Posterior cingulate gyrus (tissue), 11 donors: ENCODE results near the gene TSPOAP1.
"Not testable (repeated sequence)": the region's sequence is repeated elsewhere in the genome, so short reads cannot be mapped to it uniquely, and the experiment has no call there.

Source experiments
- DNase-seq, 10 donors: peaks; one replicate each; pipeline versions ENCODE4 v3.0.0 to v3.0.0-alpha.2; 2020 to 2021; ENCODE audit warnings: mixed read lengths in 3 of 10
- intact Hi-C: fragments of 100-400 bp; cut with DNase I; formaldehyde crosslinking; loops from one replicate; pipeline ENCODE4 v1.15.1; 2023

TSPOAP1 gene

GRCh38 chr17:58341136-58341860 lies 12.7 kb upstream of the TSPOAP1 start:
- DNase-seq: peak in 3 of 10 donors; percentile 9 to 46 (median 20)
- intact Hi-C loops: not testable (repeated sequence)

- intact Hi-C loops: no loop called here
Observed at GRCh38 chr17:58340405-58340876, 11.8 kb upstream of the TSPOAP1 start.

GRCh38 chr17:58339755-58340404 lies 11.3 kb upstream of the TSPOAP1 start:
- intact Hi-C loops: no loop called here

More at GRCh38 chr17:58340405-58340876, 11.8 kb upstream of the TSPOAP1 start:
- no peak for DNase-seq

GRCh38 chr17:58338841-58339754 lies 10.5 kb upstream of the TSPOAP1 start:
- DNase-seq: peak in 3 of 10 donors; percentile 29 to 85 (median 63)
- intact Hi-C loops: no loop called here

More at GRCh38 chr17:58339755-58340404, 11.3 kb upstream of the TSPOAP1 start:
- peak in 2 of 10 donors; percentile 6 to 30 for DNase-seq

GRCh38 chr17:58338454-58338840 lies 9.9 kb upstream of the TSPOAP1 start:
- intact Hi-C loops: no loop called here
- DNase-seq: peak in 1 of 10 donors; percentile 26

GRCh38 chr17:58337600-58338453 lies 9.2 kb upstream of the TSPOAP1 start:
- intact Hi-C loops: no loop called here
- DNase-seq: peak in 6 of 10 donors; percentile 26 to 91 (median 66)

GRCh38 chr17:58337210-58337599 lies 8.6 kb upstream of the TSPOAP1 start:
- intact Hi-C loops: no loop called here
- peak in 3 of 10 donors; percentile 23 to 62 (median 27) for DNase-seq

- peak in 2 of 10 donors; percentile 27 to 47 for DNase-seq
- intact Hi-C loops: no loop called here
Observed at GRCh38 chr17:58336456-58337209, 8.0 kb upstream of the TSPOAP1 start.

GRCh38 chr17:58335779-58336455 lies 7.3 kb upstream of the TSPOAP1 start:
- DNase-seq: peak in 2 of 10 donors; percentile 35 to 49
- intact Hi-C loops: no loop called here

GRCh38 chr17:58335061-58335731 lies 6.6 kb upstream of the TSPOAP1 start:
- intact Hi-C loops: no loop called here
- DNase-seq: peak in 2 of 10 donors; percentile 38 to 43

- intact Hi-C loops: no loop called here
Observed at GRCh38 chr17:58334661-58335060, 6.1 kb upstream of the TSPOAP1 start.

GRCh38 chr17:58334256-58334655 lies 5.7 kb upstream of the TSPOAP1 start:
- DNase-seq: no peak
- intact Hi-C loops: no loop called here

More at GRCh38 chr17:58334661-58335060, 6.1 kb upstream of the TSPOAP1 start:
- DNase-seq: peak in 2 of 10 donors; percentile 51 to 77

GRCh38 chr17:58333736-58334207 lies 5.2 kb upstream of the TSPOAP1 start:
- peak in 2 of 10 donors; percentile 31 to 39 for DNase-seq
- intact Hi-C loops: no loop called here

- peak in 2 of 10 donors; percentile 38 to 49 for DNase-seq
- intact Hi-C loops: no loop called here
Observed at GRCh38 chr17:58332778-58333735, 4.5 kb upstream of the TSPOAP1 start.

GRCh38 chr17:58331815-58332777 lies 3.5 kb upstream of the TSPOAP1 start:
- peak in 3 of 10 donors; percentile 36 to 89 (median 73) for DNase-seq
- intact Hi-C loops: no loop called here
